ENCODE measurements around the gene CD40. TPM values are rescaled to one million over a fixed set of nuclear protein-coding genes. Genes with fewer than 3 reads are reported as not detected.

The CD40 gene
- total RNA-seq, 2 experiments from 2014 or later: 4.0 to 5.1 TPM

DNA sequence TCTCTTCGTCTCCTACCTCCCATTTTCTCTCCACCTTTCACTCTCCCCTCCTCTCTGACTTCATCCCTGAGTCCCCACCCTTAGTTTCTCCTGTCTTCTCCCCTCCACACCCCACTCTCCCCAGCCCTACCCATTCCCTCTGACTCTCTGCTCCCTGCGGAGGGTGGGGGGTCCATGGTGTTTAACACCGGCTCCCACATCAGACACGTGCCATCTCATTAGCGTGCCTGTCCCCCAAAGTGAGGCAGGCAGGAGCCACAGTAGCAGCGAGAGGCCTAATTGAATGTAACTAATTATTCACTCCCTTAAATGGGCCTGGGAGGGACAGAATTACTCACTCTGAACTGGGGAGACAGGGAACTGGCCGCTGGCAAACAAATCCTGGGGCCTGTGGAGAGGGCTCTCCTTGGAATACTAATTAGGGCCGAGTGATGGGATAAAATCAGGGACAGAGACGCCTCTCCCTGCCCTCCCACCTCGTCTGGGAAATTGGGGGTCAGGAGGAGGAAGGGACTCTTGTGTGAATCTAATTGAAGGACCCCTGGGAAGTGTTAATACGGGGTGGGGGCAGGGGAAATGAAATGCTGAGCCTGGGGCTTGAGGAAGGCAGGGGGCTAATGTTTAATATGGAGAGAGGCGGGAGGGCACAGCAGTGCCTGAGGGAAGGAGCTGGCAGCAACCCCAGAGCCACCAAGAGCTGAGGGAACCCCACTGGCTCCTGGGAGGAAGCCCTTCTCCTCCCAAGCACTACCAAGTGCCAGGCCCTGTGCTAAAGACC is 17.9 kb downstream of the CD40 start:
- CTCF ChIA-PET: interaction anchor here (1.0 kb wide), 1 partner anchor 149 kb away, joined by 3 read pairs; no protein-coding TSS in a partner anchor
- POLR2A ChIA-PET: no interaction called here
- Mint-ChIP-seq H3K27ac (no peak overlapping the region), H3K36me3 (ENCODE audit: low read depth) (no peaks in the 10 kb centered on the region), H3K4me1 (peaks cover 2% of the 10 kb centered on the region), H3K9me3 (ENCODE audit: low read depth) (no peaks in the 10 kb centered on the region), H3K4me3 (no peak overlapping the region), H3K27me3 (peaks cover 37% of the 10 kb centered on the region)
- DNase-seq (no peak), ATAC-seq (no peak)
- intact Hi-C loops (cut with DNase I, micrococcal nuclease): no loop called here

GRCh38 chr20:46137816-46138215 is 19.7 kb downstream of the CD40 start:
- ChIA-PET POLR2A (no interaction called here), CTCF (no interaction called here)
- intact Hi-C loops (cut with DNase I, micrococcal nuclease): no loop called here
- no peak overlapping the region for H3K4me3 Mint-ChIP-seq
- H3K36me3 Mint-ChIP-seq (ENCODE audit: low read depth): no peaks in the 10 kb centered on the region
- H3K9me3 Mint-ChIP-seq (ENCODE audit: low read depth): no peaks in the 10 kb centered on the region
- no peak for ATAC-seq
- no peak for DNase-seq
- H3K27me3 Mint-ChIP-seq: peaks cover 37% of the 10 kb centered on the region
- peaks cover 1% of the 10 kb centered on the region for H3K4me1 Mint-ChIP-seq
- H3K27ac Mint-ChIP-seq: no peak overlapping the region

- H3K27me3 Mint-ChIP-seq: peaks cover 33% of the 10 kb centered on the region
- intact Hi-C loops (cut with DNase I, micrococcal nuclease): no loop called here
- H3K4me3 Mint-ChIP-seq: no peak overlapping the region
- no peaks in the 10 kb centered on the region for H3K4me1 Mint-ChIP-seq
- H3K9me3 Mint-ChIP-seq (ENCODE audit: low read depth): no peaks in the 10 kb centered on the region
- no peaks in the 10 kb centered on the region for H3K36me3 Mint-ChIP-seq (ENCODE audit: low read depth)
- POLR2A ChIA-PET: no interaction called here
- no peak overlapping the region for H3K27ac Mint-ChIP-seq
- no peak for ATAC-seq
- DNase-seq: no peak
- CTCF ChIA-PET: interaction anchor here (1.3 kb wide), 1 partner anchor 167 kb away, joined by 3 read pairs; no protein-coding TSS in a partner anchor
Measured at GRCh38 chr20:46139266-46139889, 21.3 kb downstream of the CD40 start.

- CTCF ChIA-PET: interaction anchor here (1.6 kb wide), 1 partner anchor 8 kb away, joined by 5 read pairs; no protein-coding TSS in a partner anchor
- ATAC-seq (no peak), DNase-seq (no peak)
- Mint-ChIP-seq H3K4me3 (no peak overlapping the region), H3K27ac (no peak overlapping the region), H3K36me3 (ENCODE audit: low read depth) (no peaks in the 10 kb centered on the region), H3K4me1 (no peaks in the 10 kb centered on the region), H3K27me3 (peaks cover 30% of the 10 kb centered on the region), H3K9me3 (ENCODE audit: low read depth) (no peaks in the 10 kb centered on the region)
- intact Hi-C loops (cut with DNase I, micrococcal nuclease): no loop called here
- POLR2A ChIA-PET: no interaction called here
Measured at GRCh38 chr20:46139908-46140482, 21.9 kb downstream of the CD40 start.

DNA sequence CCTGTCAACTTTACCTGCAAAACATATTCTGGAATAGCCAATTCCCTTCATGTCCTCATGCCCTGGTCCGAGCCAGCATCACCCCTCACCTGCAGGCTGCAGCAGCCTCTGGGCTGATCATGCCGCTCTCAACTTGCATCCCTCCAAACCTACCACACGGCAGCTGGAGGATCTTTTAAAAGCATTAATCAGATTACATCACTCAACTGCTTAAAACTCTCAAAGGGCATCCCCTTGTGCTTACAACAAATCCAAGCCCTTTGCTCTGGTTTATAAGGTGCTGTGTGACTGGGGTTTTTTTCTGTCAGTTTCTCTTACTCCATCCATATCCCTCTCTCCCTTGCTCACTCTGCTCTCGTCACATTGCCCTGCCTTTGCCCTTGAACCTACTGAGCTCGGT is 24.0 kb downstream of the CD40 start:
- ChIA-PET POLR2A (no interaction called here), CTCF (interaction anchor here (1.1 kb wide), 1 partner anchor 34 kb away, joined by 3 read pairs; no protein-coding TSS in a partner anchor)
- Mint-ChIP-seq H3K4me1 (no peaks in the 10 kb centered on the region), H3K4me3 (no peak overlapping the region), H3K27ac (no peak overlapping the region), H3K9me3 (ENCODE audit: low read depth) (no peaks in the 10 kb centered on the region), H3K36me3 (ENCODE audit: low read depth) (no peaks in the 10 kb centered on the region), H3K27me3 (peaks cover 25% of the 10 kb centered on the region)
- intact Hi-C loops (cut with DNase I, micrococcal nuclease): no loop called here
- no peak for ATAC-seq
- no peak for DNase-seq

- Mint-ChIP-seq H3K4me3 (no peak overlapping the region), H3K36me3 (ENCODE audit: low read depth) (no peaks in the 10 kb centered on the region), H3K9me3 (ENCODE audit: low read depth) (no peaks in the 10 kb centered on the region), H3K27me3 (peaks cover 18% of the 10 kb centered on the region), H3K27ac (no peak overlapping the region), H3K4me1 (no peaks in the 10 kb centered on the region)
- ChIA-PET CTCF (interaction anchor here (1.0 to 2.3 kb wide), 2 partner anchors 12 to 14 kb away, joined by 3 to 11 read pairs; no protein-coding TSS in a partner anchor), POLR2A (interaction anchor here (0.6 kb wide), 2 partner anchors 10 to 590 kb away, joined by 3 to 7 read pairs; no protein-coding TSS in a partner anchor)
- DNase-seq (no peak), ATAC-seq (no peak)
- intact Hi-C loops (cut with DNase I, micrococcal nuclease): no loop called here
Measured at GRCh38 chr20:46144432-46145025, 26.4 kb downstream of the CD40 start.

- ChIA-PET POLR2A (no interaction called here), CTCF (interaction anchor here (1.0 to 2.3 kb wide), 2 partner anchors 13 to 28 kb away, joined by 3 to 11 read pairs; no protein-coding TSS in a partner anchor)
- Mint-ChIP-seq H3K4me1 (no peaks in the 10 kb centered on the region), H3K36me3 (ENCODE audit: low read depth) (no peaks in the 10 kb centered on the region), H3K27ac (no peak overlapping the region), H3K9me3 (ENCODE audit: low read depth) (no peaks in the 10 kb centered on the region), H3K27me3 (peaks cover 14% of the 10 kb centered on the region), H3K4me3 (no peak overlapping the region)
- intact Hi-C loops (cut with DNase I, micrococcal nuclease): no loop called here
- ATAC-seq (no peak), DNase-seq (no peak)
Measured at GRCh38 chr20:46145713-46146112, 27.6 kb downstream of the CD40 start.

DNA sequence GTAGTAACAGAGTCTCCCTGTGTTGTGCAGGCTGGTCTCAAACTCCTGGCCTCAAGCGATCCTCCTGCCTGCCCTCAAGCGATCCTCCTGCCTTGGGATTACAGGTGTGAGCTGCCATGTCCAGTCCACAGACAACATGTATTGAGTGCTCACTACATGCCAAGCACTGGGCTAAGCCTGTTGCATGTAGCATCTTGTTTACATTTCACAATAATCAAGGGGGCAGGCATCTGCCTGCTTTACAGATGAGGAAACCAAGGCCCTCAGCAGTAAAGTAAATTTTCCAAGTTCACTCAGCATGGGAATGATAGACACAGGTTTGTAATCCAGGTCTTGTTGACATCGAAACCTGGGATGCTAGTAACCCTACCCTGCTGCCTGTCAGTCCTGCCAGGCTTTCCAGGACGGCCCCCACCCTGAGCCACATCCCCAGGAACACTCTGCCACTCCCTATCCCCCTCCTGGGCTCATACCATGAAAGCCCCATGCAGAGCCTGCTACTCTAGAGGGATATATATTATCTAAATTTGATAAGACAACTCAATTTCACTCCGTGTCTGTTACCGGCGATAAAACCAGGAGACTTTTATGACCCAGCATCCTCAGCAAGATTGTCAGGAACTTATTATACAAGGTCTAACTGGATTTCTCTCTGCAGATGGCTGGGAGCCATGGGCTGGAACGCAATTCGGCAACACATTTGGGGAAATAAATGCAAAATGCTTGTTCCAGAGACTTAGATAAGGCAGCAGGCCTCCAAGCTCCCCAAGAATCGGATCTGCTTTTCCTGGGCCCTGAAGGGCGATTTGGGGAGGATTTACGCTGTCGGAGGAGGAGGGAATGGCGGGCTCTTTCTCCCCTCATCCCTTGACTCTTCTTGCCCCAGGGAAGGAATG is 30.4 kb downstream of the CD40 start:
- Mint-ChIP-seq H3K4me1 (no peaks in the 10 kb centered on the region), H3K27ac (no peak overlapping the region), H3K9me3 (ENCODE audit: low read depth) (no peaks in the 10 kb centered on the region), H3K4me3 (no peak overlapping the region), H3K27me3 (no peaks in the 10 kb centered on the region), H3K36me3 (ENCODE audit: low read depth) (no peaks in the 10 kb centered on the region)
- ChIA-PET CTCF (interaction anchor here (0.6 kb wide), 1 partner anchor 473 kb away, joined by 3 read pairs; no protein-coding TSS in a partner anchor), POLR2A (no interaction called here)
- ATAC-seq: no peak
- intact Hi-C loops (cut with DNase I, micrococcal nuclease): no loop called here
- DNase-seq: no peak

DNA sequence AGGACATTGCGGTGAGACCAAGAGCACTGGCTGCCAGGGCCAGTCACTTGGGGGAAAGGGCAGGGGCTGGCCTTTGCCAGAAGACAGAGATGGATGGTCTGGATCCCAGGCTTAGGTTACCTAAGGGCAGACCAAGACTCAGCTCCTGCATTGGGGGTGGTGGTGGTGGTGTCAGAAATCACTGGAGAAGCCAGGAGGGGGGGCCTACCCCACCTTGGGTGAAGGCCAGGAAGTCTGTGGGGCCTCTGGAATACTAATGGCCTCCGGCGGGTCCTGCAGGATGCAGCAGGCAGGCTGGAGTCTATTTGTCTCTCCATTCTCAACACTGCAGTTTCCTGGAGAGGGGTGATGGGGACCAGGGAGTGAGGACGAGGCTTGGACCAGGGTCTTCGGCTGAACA is 32.8 kb downstream of the CD40 start:
- no peaks in the 10 kb centered on the region for H3K9me3 Mint-ChIP-seq (ENCODE audit: low read depth)
- no peaks in the 10 kb centered on the region for H3K27me3 Mint-ChIP-seq
- no peak overlapping the region for H3K4me3 Mint-ChIP-seq
- H3K36me3 Mint-ChIP-seq (ENCODE audit: low read depth): no peaks in the 10 kb centered on the region
- DNase-seq: no peak
- no peak overlapping the region for H3K27ac Mint-ChIP-seq
- POLR2A ChIA-PET: no interaction called here
- CTCF ChIA-PET: no interaction called here
- H3K4me1 Mint-ChIP-seq: no peaks in the 10 kb centered on the region
- ATAC-seq: no peak
- intact Hi-C loops (cut with DNase I, micrococcal nuclease): no loop called here

DNA sequence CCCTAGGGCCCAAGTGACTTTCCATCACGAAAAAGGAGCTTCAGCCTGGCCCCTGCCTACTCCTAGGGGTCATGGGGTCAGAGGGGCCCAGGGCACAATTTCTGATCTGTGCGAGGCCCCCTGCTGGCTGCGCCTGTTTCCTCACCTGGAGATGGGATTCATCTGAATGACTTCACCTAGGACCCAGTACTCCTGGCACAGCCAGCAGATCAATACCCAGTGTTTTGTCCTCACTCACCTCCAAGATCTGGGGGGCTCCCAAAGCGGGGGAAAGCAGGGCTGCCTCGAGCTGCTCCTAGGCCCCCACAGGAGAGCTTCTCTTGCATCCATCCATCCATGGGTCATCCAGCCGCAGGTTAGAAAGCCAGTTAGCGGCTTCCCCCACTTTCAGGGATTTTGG is 33.8 kb downstream of the CD40 start:
- Mint-ChIP-seq H3K27me3 (no peaks in the 10 kb centered on the region), H3K4me3 (no peak overlapping the region), H3K36me3 (ENCODE audit: low read depth) (no peaks in the 10 kb centered on the region), H3K27ac (no peak overlapping the region), H3K4me1 (no peaks in the 10 kb centered on the region), H3K9me3 (ENCODE audit: low read depth) (no peaks in the 10 kb centered on the region)
- intact Hi-C loops (cut with DNase I, micrococcal nuclease): no loop called here
- POLR2A ChIA-PET: no interaction called here
- ATAC-seq: peak; percentile 26
- peak; percentile 59 for DNase-seq
- CTCF ChIA-PET: interaction anchor here (0.7 to 1.0 kb wide), 3 partner anchors 23 to 195 kb away, joined by 3 to 5 read pairs (median 4); no protein-coding TSS in a partner anchor
